Inferior parietal cortex (tissue), 1 donor: ENCODE results near the gene PANX2.
"Not testable (repeated sequence)": the region's sequence is repeated elsewhere in the genome, so short reads cannot be mapped to it uniquely, and the experiment has no call there.

ENCODE experiments used
- DNase-seq: peaks from one replicate; pipeline ENCODE4 v3.0.0-alpha.2; 2016; ENCODE audit errors: extremely low spot score

Gene PANX2

GRCh38 chr22:50147258-50148165, 23.0 kb upstream of the PANX2 start:
- DNase-seq: not testable (repeated sequence)

- no peak for DNase-seq
Observed at GRCh38 chr22:50148166-50148500, 22.4 kb upstream of the PANX2 start.

- no peak for DNase-seq
Observed at GRCh38 chr22:50148991-50149721, 21.4 kb upstream of the PANX2 start.

- DNase-seq: no peak
Observed at GRCh38 chr22:50150161-50151129, 20.1 kb upstream of the PANX2 start.

GRCh38 chr22:50151571-50152537, 18.7 kb upstream of the PANX2 start:
- DNase-seq: no peak

GRCh38 chr22:50153056-50153755, 17.3 kb upstream of the PANX2 start:
- DNase-seq: no peak

- DNase-seq: no peak
Observed at GRCh38 chr22:50153756-50154140, 16.8 kb upstream of the PANX2 start.

GRCh38 chr22:50157709-50158375, 12.7 kb upstream of the PANX2 start:
- DNase-seq: no peak

GRCh38 chr22:50160947-50161346, 9.6 kb upstream of the PANX2 start:
- DNase-seq: no peak

GRCh38 chr22:50161508-50162390, 8.8 kb upstream of the PANX2 start:
- no peak for DNase-seq

- DNase-seq: no peak
Observed at GRCh38 chr22:50162391-50162956, 8.1 kb upstream of the PANX2 start.

- DNase-seq: no peak
Observed at GRCh38 chr22:50165436-50166123, 5.0 kb upstream of the PANX2 start.

GRCh38 chr22:50167689-50168489, 2.6 kb upstream of the PANX2 start:
- no peak for DNase-seq

GRCh38 chr22:50168490-50169180, 1.9 kb upstream of the PANX2 start:
- DNase-seq: not testable (repeated sequence)

GRCh38 chr22:50169181-50169759, 1.3 kb upstream of the PANX2 start:
- DNase-seq: no peak
